T-cell (primary cell): ENCODE measurements around the gene NPR3. TPM values are rescaled to one million over a fixed set of nuclear protein-coding genes. Genes with fewer than 3 reads are reported as not detected.

ENCODE experiments used
- ATAC-seq, 4 experiments: fragments of 200-7000 bp in 3 of 4; fragments of 150-1000 bp in 1 of 4; cut with Tn5 transposase; replicated peaks in 1 of 4; 1 replicate in 3 of 4; 2 replicates in 1 of 4; pipeline ENCODE4 v1.10.0; 2021; ENCODE audit warnings: moderate library complexity in 3 of 4, mild to moderate bottlenecking in 2 of 4, moderate number of reproducible peaks in 1 of 4
- CTCF ChIA-PET, 2 donors: fragments of 300-600 bp; sonication (Branson Sonifier 250); formaldehyde crosslinking; loops; one replicate each; lab custom pipeline; 2022; ENCODE audit warnings: antibody characterized with exemption in 2 of 2; lab: Charles Lee
- POLR2A ChIA-PET, 2 donors: fragments of 300-600 bp; sonication (Branson Sonifier 250); formaldehyde crosslinking; loops; one replicate each; lab custom pipeline; 2022; ENCODE audit warnings: antibody characterized with exemption in 2 of 2; lab: Charles Lee
- DNase-seq, 35 experiments: peaks; one replicate each; pipeline versions ENCODE4 v3.0.0 to v3.0.0-alpha.2; 2013 to 2023
- H3K27ac ChIP-seq: one replicate; pipeline ENCODE4 v1.5.1; 2013; ENCODE audit warnings: low read length
- H3K27me3 ChIP-seq, 2 experiments: replicated peaks in 1 of 2; 1 replicate in 1 of 2; 2 replicates in 1 of 2; pipeline versions ENCODE4 v1.6.1 to v1.7.0; 2013; ENCODE audit warnings: low read length in 1 of 2, mixed read lengths in 1 of 2; ENCODE audit not compliant: control insufficient read depth in 2 of 2, insufficient read depth in 2 of 2; ENCODE audit errors: extremely low read depth in 1 of 2
- H3K36me3 ChIP-seq, 2 donors: 1 replicate in 1 of 2; 2 replicates in 1 of 2; pipeline versions ENCODE4 v1.6.1 to v1.7.0; 2013; ENCODE audit warnings: low read length in 1 of 2; ENCODE audit not compliant: control insufficient read depth in 2 of 2, insufficient read depth in 1 of 2; ENCODE audit errors: extremely low read depth in 1 of 2
- H3K4me1 ChIP-seq, 2 experiments: 1 replicate in 1 of 2; 2 replicates in 1 of 2; pipeline versions ENCODE4 v1.6.1 to v1.7.0; 2013; ENCODE audit warnings: low read length in 2 of 2, mixed read lengths in 1 of 2; ENCODE audit not compliant: insufficient read depth in 2 of 2, control insufficient read depth in 1 of 2; ENCODE audit errors: extremely low read depth in 1 of 2
- H3K4me3 ChIP-seq, 2 donors: 1 replicate in 1 of 2; 2 replicates in 1 of 2; pipeline versions ENCODE4 v1.5.1 to v1.7.0; 2013; ENCODE audit warnings: mild to moderate bottlenecking in 2 of 2, low read length in 1 of 2, moderate library complexity in 1 of 2; ENCODE audit not compliant: control insufficient read depth in 1 of 2; ENCODE audit errors: extremely low read depth in 1 of 2
- H3K9me3 ChIP-seq: 2 replicates; pipeline ENCODE4 v1.7.0; 2013
- H3K27ac Mint-ChIP-seq, 2 donors: one replicate each; pipeline ENCODE4 v1.8.0; 2020 to 2021; ENCODE audit warnings: mild to moderate bottlenecking in 2 of 2, mixed read lengths in 2 of 2
- H3K27me3 Mint-ChIP-seq, 2 donors: one replicate each; pipeline ENCODE4 v1.8.0; 2021 to 2022; ENCODE audit warnings: mixed read lengths in 2 of 2
- H3K36me3 Mint-ChIP-seq: one replicate; pipeline ENCODE4 v1.8.0; 2021; ENCODE audit warnings: mixed read lengths
- H3K4me1 Mint-ChIP-seq, 3 donors: one replicate each; pipeline ENCODE4 v1.8.0; 2020 to 2022; ENCODE audit warnings: mixed read lengths in 3 of 3, mild to moderate bottlenecking in 1 of 3
- H3K4me3 Mint-ChIP-seq, 3 donors: one replicate each; pipeline ENCODE4 v1.8.0; 2020 to 2022; ENCODE audit warnings: mild to moderate bottlenecking in 3 of 3, mixed read lengths in 3 of 3, moderate library complexity in 3 of 3
- H3K9me3 Mint-ChIP-seq, 3 donors: one replicate each; pipeline ENCODE4 v1.8.0; 2020 to 2022; ENCODE audit warnings: mixed read lengths in 3 of 3
- WGBS: methylation state at CpG from one replicate; pipeline ENCODE4 v1.1.5; 2013; ENCODE audit warnings: missing lambda C conversion rate; ENCODE audit not compliant: insufficient coverage; 5-methylcytosine and 5-hydroxymethylcytosine counted together
- total RNA-seq, 35 experiments: library from RNA in 6 of 35; stranded (reverse) in 6 of 35; fragments of 120-200 nt in 1 of 35; gene quantifications; one replicate each; pipeline versions ENCODE4 v1.2.1 to v1.2.4 and lab custom pipeline; 2013 to 2026

The NPR3 gene
- total RNA-seq, 5 donors from 2014 or later (not counting 1 experiment from before 2014, with no cell fraction given) = 0.28 to 0.83 (median 0.54) TPM

- no peaks in the 10 kb centered on the region for H3K4me1 Mint-ChIP-seq
- no peaks in the 10 kb centered on the region for H3K36me3 ChIP-seq
- H3K27ac Mint-ChIP-seq = no peak overlapping the region
- H3K27me3 ChIP-seq = peaks cover 0 to 4% of the 10 kb centered on the region in 2 experiments
- no peaks in the 10 kb centered on the region for H3K4me1 ChIP-seq
- H3K27ac ChIP-seq = no peak overlapping the region
- no peak for DNase-seq
- ChIA-PET POLR2A (no interaction called here), CTCF (no interaction called here)
- no peak for ATAC-seq
- no peaks in the 10 kb centered on the region for H3K36me3 Mint-ChIP-seq
- 80% methylated on average over 1 of the region's 4 CpGs for WGBS
- no peak overlapping the region for H3K4me3 Mint-ChIP-seq
- no peaks in the 10 kb centered on the region for H3K9me3 ChIP-seq
- H3K27me3 Mint-ChIP-seq = peaks cover 1 to 5% of the 10 kb centered on the region in 2 donors
- H3K4me3 ChIP-seq = no peak overlapping the region
- H3K9me3 Mint-ChIP-seq = peaks cover 7 to 16% (median 16%) of the 10 kb centered on the region in 3 donors
Measured at GRCh38 chr5:32760091-32760509, 49.0 kb downstream of the NPR3 start.

- Histone ChIP-seq H3K4me1 (no peaks in the 10 kb centered on the region), H3K27ac (no peak overlapping the region), H3K4me3 (no peak overlapping the region), H3K9me3 (no peaks in the 10 kb centered on the region), H3K27me3 (peaks cover 0 to 12% of the 10 kb centered on the region in 2 experiments), H3K36me3 (no peaks in the 10 kb centered on the region)
- no peak for ATAC-seq
- H3K27ac Mint-ChIP-seq = no peak overlapping the region
- no peak for DNase-seq
- WGBS = 61% methylated on average over 4 of the region's 4 CpGs
- H3K36me3 Mint-ChIP-seq = no peaks in the 10 kb centered on the region
- peaks cover 11 to 12% of the 10 kb centered on the region in 2 donors for H3K27me3 Mint-ChIP-seq
- POLR2A ChIA-PET = no interaction called here
- peaks cover 0 to 5% (median 0%) of the 10 kb centered on the region in 3 donors for H3K4me1 Mint-ChIP-seq
- CTCF ChIA-PET = no interaction called here
- H3K9me3 Mint-ChIP-seq = peaks cover 4 to 15% (median 4%) of the 10 kb centered on the region in 3 donors
- no peak overlapping the region for H3K4me3 Mint-ChIP-seq
Measured at GRCh38 chr5:32765266-32765665, 54.1 kb downstream of the NPR3 start.

GRCh38 chr5:32767948-32768467, 56.9 kb downstream of the NPR3 start:
- Histone ChIP-seq H3K27ac (no peak overlapping the region), H3K36me3 (no peaks in the 10 kb centered on the region), H3K4me1 (no peaks in the 10 kb centered on the region), H3K27me3 (peaks cover 0 to 12% of the 10 kb centered on the region in 2 experiments), H3K4me3 (no peak overlapping the region), H3K9me3 (no peaks in the 10 kb centered on the region)
- Mint-ChIP-seq H3K27me3 (peaks cover 7 to 12% of the 10 kb centered on the region in 2 donors), H3K36me3 (no peaks in the 10 kb centered on the region), H3K9me3 (peaks cover 2 to 15% (median 4%) of the 10 kb centered on the region in 3 donors), H3K4me1 (peaks cover 0 to 5% (median 0%) of the 10 kb centered on the region in 3 donors), H3K27ac (no peak overlapping the region), H3K4me3 (no peak overlapping the region)
- ChIA-PET POLR2A (no interaction called here), CTCF (no interaction called here)
- 83% methylated on average over 6 of the region's 8 CpGs for WGBS
- no peak for ATAC-seq
- DNase-seq = no peak

GRCh38 chr5:32769711-32770110, 58.6 kb downstream of the NPR3 start:
- Mint-ChIP-seq H3K36me3 (no peaks in the 10 kb centered on the region), H3K4me1 (peaks cover 0 to 5% (median 0%) of the 10 kb centered on the region in 3 donors), H3K9me3 (peaks cover 0 to 15% (median 2%) of the 10 kb centered on the region in 3 donors), H3K27me3 (peaks cover 7 to 12% of the 10 kb centered on the region in 2 donors), H3K27ac (no peak overlapping the region), H3K4me3 (no peak overlapping the region)
- ATAC-seq (no peak), DNase-seq (no peak)
- no peaks in the 10 kb centered on the region for H3K9me3 ChIP-seq
- POLR2A ChIA-PET = no interaction called here
- H3K36me3 ChIP-seq = no peaks in the 10 kb centered on the region
- WGBS = 81% methylated on average over 6 of the region's 8 CpGs
- H3K4me3 ChIP-seq = no peak overlapping the region
- H3K27me3 ChIP-seq = peaks cover 0 to 8% of the 10 kb centered on the region in 2 experiments
- H3K27ac ChIP-seq = no peak overlapping the region
- no peaks in the 10 kb centered on the region for H3K4me1 ChIP-seq
- CTCF ChIA-PET = no interaction called here

- H3K27me3 Mint-ChIP-seq = peaks cover 3 to 7% of the 10 kb centered on the region in 2 donors
- WGBS = no CpG with 5 or more reads among the region's 5 CpGs
- no peak overlapping the region for H3K27ac Mint-ChIP-seq
- peaks cover 0 to 5% (median 0%) of the 10 kb centered on the region in 3 donors for H3K4me1 Mint-ChIP-seq
- DNase-seq (no peak), ATAC-seq (no peak)
- H3K4me3 ChIP-seq = no peak overlapping the region
- peaks cover 0 to 11% (median 0%) of the 10 kb centered on the region in 3 donors for H3K9me3 Mint-ChIP-seq
- H3K36me3 ChIP-seq = no peaks in the 10 kb centered on the region
- ChIA-PET POLR2A (no interaction called here), CTCF (no interaction called here)
- no peak overlapping the region for H3K27ac ChIP-seq
- no peak overlapping the region for H3K4me3 Mint-ChIP-seq
- H3K9me3 ChIP-seq = no peaks in the 10 kb centered on the region
- H3K4me1 ChIP-seq = no peaks in the 10 kb centered on the region
- H3K36me3 Mint-ChIP-seq = no peaks in the 10 kb centered on the region
- H3K27me3 ChIP-seq = peaks cover 0 to 8% of the 10 kb centered on the region in 2 experiments
Measured at GRCh38 chr5:32770444-32770843, 59.3 kb downstream of the NPR3 start.

- Histone ChIP-seq H3K9me3 (no peaks in the 10 kb centered on the region), H3K27ac (no peak overlapping the region), H3K36me3 (no peaks in the 10 kb centered on the region), H3K4me3 (no peak overlapping the region), H3K4me1 (no peaks in the 10 kb centered on the region), H3K27me3 (peaks cover 0 to 5% of the 10 kb centered on the region in 2 experiments)
- H3K27me3 Mint-ChIP-seq = peaks cover 3 to 7% of the 10 kb centered on the region in 2 donors
- peaks cover 0 to 5% (median 0%) of the 10 kb centered on the region in 3 donors for H3K4me1 Mint-ChIP-seq
- CTCF ChIA-PET = no interaction called here
- DNase-seq = no peak
- no peak overlapping the region for H3K27ac Mint-ChIP-seq
- peaks cover 0 to 10% (median 0%) of the 10 kb centered on the region in 3 donors for H3K9me3 Mint-ChIP-seq
- POLR2A ChIA-PET = no interaction called here
- H3K4me3 Mint-ChIP-seq = no peak overlapping the region
- WGBS = 92% methylated on average over 2 of the region's 9 CpGs
- no peak for ATAC-seq
- H3K36me3 Mint-ChIP-seq = no peaks in the 10 kb centered on the region
Measured at GRCh38 chr5:32771037-32771436, 59.9 kb downstream of the NPR3 start.
